Activated CD4-positive, alpha-beta T cell treated with anti-CD3 and anti-CD28 coated beads, Interleukin-2, amount 50 U/mL, for 1 hour (primary cell): Measurements from ENCODE around the gene TRPT1.

ENCODE experiments used
- DNase-seq: peaks from one replicate; pipeline ENCODE4 v3.0.0-alpha.2; 2020

The TRPT1 gene, protein sequence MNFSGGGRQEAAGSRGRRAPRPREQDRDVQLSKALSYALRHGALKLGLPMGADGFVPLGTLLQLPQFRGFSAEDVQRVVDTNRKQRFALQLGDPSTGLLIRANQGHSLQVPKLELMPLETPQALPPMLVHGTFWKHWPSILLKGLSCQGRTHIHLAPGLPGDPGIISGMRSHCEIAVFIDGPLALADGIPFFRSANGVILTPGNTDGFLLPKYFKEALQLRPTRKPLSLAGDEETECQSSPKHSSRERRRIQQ

DNA sequence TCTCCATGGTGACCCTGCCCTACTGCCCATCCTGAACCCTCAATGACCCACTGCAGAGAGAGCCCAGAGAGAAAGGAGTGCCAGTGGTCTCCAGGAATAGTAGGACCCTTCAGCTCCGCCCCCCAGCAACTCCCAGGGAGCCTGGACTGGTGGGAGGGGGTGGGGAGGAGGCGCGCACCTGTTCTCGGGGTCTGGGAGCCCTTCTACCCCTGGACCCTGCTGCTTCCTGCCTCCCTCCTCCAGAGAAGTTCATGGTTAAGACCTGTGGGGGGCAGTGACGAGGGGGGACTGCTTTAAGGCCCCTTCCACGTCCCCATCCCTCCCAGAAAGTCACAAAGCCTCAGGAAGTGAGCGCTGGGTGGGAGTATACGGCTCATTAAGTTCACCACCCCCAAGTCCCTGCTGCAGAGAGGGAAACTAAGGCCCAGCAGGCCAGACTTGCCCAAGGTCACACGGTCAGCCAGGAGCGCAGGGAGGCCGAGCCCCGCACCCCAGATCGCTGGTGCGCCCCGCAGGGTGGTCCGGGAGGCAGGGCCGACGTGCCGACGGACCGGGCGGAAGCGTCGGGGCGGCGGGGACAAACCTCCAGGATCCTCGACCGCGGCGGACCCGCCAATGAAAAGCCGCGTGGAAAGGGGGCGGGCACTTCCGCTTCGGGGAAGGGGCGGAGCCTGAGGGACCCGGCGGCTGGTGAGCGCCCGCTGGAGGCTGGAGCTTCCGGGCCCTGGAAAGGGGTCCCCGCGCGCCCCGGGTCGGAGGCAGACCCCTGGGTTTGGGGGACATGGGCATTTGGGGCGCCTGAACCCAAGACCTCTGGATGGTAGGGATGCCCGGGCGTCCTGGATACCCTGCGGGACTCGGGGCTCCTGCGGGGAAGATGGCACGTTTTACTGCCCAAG lies at the start of gene TRPT1, which contains the start of gene NUDT22:
Gene TRPT1, minus strand, starts transcription at position 579 of the 899 bp plus-strand sequence. Its CDS starts 326 bp downstream, at position 253.
Gene NUDT22, plus strand, starts transcription at position 667 of the 899 bp plus-strand sequence. CDS start 379 bp downstream, outside the sequence.
- DNase-seq = peak; percentile 88

DNA sequence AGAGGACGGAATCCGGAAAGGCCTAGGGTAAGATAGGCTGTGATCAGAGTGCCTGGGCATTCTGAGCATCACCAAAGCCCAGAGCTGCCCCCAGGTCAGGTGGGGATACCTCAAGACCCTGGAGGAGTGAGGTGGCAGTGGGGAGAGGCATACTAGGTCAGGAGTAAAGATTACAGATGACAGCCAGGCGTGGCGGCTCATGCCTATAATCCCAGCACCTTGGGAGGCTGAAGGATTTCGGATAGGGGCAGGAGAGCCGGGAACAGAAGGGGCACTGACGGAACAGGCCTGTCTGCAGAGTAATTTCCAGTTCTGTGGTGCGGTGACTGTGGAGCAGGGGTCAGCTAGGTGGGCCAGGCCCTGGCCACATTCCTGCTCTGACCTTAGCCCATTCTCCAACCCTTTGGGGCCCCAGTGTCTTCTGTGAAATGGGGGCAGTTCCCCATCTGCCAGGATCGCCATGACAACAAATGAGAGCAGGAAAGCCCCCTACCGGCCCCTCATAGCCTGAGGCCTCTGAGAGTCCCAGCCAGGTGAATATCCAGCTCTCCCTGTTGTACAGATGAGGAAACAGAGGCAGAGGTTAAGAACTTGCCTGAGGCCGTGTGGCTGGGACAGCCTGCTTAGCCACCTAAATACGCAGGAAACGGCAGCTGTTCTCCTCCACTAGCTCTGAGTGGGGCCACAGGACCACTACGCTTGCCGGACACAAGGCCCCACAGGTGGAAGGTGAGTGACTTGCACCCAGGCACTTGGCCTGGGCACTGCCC lies 49.2 kb upstream of the TRPT1 start:
- DNase-seq = no peak

DNA sequence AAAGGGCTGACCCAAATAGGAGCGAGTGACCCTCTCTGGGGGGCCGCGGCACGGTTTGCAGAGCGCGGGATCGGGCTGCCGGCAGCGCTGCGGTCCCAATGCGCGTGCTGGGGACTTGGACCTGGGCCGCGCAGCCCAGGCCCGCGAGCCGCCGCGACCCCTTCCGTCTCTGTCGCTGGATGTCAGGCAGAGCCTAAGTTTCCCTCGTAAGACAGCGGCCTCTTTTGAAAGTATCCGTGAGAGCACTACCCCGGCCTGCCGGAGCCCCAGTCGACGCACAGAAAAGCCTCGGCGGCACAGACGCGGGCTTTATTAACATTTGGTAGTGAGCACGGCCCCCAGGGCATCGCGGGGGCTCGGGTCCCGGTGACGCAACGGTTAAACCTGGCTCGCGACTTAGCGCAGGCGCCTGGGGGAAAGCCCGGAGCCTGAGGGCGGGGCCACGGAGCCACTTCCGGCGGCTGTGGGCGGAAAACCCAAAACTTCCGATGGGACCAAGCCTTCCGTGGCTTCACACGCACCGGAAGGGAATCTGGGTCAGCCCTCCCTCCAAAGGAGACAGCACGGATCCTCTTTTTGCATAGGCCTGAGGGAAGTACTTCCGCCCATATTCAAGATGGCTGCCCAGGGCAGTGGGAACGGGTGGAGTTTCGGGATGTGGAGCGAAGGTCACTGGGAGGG lies 43.7 kb upstream of the TRPT1 start:
- DNase-seq = peak; percentile 96

DNA sequence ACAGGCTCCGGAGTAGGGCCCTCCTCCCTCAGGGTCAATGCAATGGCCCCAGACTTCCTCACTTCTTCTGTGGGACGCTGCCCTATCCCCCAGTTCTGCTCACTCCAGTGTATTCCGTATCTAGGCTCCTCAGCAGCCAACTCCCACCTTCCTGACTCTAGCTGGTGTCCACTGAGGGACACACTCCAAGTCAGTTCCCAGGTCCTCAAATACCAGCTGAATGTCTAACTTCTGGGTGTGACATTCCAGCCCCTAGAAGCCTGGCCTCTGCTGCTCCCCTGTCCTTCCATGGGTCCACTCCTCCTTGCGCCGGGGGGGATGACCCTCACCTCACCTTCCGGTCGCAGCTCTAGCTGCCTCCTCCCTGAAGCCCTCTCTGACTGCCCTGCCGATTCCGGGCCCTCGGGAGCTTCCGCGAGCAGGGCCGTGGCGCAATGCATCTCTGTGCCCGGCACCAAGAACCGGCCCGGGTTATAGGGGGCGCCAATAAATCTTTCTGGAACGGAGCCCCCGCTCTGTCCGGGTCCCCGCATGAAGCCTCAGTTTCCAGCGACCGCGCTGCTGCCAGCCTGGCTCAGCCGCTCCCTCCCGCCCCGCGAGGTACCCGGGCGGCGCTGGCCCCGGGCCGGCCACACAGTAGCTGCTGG lies 43.0 kb upstream of the TRPT1 start:
- DNase-seq = no peak

DNA sequence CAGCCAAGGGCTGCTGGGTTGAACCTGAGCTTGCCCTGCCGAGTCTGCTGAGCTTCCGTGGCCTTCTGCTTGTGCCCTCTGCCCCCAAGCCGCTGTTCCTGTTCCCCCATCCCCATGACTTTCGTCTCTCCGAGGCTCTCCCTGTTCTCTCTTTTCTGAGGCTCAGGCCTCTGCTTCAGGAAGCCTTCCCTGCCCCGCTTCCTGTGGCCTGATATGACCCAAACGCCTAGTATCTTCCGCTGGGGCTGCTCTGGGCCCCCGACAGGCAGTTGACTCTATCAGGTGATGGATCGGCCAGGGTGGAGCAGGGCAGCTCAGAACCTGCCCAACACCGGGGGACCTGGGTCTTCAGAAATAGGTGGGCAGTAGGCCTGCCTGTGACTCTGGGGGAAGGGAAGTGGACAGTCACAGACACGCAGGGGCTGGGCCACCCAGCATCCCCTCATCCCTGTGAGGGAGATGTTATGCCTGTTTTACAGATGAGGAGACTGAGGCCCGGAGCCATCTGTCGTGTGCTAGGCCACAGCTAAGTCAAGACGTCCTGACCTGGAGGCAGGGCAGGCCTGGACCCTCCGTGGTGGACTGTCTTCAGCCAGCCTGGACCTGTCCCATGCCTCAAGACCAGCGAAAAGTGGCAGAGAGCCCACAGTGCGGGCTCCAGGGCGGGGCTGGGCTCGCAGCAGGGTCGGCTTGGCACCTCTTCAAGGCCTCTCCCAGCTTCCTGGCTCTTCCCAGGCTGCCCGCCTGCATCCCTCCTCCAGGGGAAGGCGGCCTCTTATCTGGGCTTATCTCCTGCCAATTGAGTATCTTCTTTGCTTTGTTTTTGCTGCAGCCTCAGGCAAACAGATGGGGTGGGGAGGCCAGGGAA lies 42.3 kb upstream of the TRPT1 start:
- DNase-seq = no peak

DNA sequence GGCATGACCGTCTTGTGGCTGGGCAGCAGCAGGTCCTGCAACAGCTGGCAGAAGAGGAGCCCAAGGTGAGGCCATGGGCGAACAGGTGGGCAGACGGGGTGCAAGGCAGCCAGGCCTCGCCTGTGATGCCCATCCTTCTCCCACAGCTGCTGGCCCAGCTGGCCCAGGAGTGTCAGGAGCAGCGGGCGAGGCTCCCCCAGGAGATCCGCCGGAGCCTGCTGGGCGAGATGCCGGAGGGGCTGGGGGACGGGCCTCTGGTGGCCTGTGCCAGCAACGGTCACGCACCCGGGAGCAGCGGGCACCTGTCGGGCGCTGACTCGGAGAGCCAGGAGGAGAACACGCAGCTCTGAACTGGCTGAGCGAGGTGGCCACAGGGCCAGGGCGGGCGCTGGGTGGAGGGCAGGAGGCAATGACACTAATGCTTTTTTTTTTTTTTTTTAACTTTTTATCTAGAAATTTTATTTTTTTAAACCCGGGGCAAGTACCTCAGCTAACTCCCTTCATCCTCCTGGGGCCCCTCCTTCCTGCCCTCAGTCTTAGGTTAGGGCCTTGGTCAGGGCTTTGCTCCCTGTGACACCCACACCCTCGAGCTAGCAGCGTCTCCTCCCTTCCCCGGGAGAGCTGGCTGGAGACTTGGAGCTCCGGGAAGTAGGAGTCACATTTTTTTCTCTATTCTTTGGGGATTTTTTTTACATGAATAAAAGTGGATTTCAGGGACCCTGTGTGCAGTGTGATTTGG lies 41.4 kb upstream of the TRPT1 start:
- no peak for DNase-seq

DNA sequence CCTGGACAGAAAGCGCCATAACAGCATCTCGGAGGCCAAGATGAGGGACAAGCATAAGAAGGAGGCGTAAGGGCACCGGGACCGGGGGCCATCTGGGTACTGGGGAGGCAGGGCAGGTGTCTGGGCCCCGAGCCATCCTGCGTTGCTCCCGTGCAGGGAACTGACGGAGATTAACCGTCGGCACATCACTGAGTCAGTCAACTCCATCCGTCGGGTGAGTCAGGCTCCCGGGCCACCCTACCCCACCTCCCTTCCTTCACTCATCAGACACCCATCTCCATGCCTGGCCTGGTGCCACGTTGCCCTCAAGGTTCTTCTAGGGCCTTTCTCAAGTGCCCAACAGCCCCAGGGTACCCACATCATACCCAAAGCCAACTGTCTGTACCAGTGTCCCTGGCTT lies 40.4 kb upstream of the TRPT1 start:
- no peak for DNase-seq

DNA sequence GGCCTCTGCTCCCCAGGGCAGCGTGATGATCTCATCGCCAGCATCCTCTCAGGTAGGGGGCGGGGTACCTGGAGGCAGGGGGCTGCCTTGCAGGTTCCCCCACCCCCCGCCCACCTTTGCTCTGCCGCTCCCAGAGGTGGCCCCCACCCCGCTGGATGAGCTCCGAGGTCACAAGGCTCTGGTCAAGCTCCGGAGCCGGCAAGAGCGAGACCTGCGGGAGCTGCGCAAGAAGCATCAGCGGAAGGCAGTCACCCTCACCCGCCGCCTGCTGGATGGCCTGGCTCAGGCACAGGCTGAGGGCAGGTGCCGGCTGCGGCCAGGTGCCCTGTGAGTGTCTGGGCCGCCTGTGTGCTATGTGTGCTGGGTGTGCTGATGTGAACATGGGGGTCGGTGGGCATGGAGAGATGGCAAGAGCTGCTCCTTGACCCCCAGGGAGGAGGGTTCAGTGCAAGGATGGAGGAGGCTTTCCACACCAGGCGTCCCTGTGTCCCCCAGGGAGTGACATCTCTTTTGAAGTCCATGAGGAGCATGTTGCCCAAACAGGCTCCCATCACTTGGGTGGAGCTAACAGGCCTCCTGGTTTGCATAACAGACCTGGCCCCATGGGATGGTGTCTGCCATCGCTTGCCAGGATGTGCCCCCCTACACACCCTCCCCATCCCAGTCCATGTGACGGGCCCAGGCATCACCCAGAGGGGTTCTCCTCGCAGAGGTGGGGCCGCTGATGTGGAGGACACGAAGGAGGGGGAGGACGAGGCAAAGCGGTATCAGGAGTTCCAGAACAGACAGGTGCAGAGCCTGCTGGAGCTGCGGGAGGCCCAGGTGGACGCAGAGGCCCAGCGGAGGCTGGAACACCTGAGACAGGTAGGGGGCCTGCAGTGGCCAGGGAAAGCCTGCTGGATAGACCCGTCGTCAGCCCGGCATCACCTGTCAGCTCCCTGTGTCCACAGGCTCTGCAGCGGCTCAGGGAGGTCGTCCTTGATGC lies 39.5 kb upstream of the TRPT1 start:
- DNase-seq = no peak

DNA sequence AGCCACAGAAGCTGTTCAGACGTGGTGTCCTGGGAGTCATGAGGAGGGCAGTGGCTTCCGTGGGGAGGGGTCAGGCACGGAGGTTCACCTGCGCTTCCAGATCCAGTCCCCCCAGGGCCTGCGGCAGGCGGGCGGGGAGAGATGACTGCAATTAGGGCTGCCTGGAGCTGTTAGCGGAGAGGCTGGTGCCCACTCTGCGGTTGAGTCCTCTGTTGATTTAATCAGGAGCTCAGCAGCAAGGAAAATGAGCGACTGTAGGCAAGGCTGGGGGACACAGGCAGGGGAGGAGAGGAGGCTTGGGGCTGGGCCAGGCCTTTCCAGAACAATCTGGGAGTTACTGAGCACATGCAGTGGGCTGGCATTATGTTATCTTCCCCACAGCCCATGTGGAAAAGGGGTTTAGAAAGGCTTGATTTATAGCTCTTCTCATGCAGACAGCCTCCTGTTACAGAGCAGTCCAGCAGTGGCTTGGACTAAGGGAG lies 38.4 kb upstream of the TRPT1 start:
- DNase-seq = no peak

DNA sequence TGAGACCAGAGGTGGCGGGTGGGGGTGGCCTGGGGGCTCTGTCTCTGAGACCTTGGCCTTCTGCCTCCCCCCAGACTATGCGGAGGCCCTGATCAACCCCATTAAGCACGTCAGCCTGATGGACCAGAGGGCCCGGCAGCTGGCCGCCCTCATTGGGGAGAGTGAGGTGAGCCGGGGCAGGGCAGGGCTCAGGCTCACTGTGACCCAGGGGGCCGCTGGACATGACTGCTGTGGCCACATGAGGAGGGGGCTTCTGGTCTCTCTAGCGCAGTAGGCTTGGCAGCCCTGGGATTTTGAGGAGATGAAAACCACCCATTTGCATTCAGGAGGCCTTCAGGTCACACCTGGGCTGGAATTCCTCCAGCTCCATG lies 37.9 kb upstream of the TRPT1 start:
- no peak for DNase-seq

DNA sequence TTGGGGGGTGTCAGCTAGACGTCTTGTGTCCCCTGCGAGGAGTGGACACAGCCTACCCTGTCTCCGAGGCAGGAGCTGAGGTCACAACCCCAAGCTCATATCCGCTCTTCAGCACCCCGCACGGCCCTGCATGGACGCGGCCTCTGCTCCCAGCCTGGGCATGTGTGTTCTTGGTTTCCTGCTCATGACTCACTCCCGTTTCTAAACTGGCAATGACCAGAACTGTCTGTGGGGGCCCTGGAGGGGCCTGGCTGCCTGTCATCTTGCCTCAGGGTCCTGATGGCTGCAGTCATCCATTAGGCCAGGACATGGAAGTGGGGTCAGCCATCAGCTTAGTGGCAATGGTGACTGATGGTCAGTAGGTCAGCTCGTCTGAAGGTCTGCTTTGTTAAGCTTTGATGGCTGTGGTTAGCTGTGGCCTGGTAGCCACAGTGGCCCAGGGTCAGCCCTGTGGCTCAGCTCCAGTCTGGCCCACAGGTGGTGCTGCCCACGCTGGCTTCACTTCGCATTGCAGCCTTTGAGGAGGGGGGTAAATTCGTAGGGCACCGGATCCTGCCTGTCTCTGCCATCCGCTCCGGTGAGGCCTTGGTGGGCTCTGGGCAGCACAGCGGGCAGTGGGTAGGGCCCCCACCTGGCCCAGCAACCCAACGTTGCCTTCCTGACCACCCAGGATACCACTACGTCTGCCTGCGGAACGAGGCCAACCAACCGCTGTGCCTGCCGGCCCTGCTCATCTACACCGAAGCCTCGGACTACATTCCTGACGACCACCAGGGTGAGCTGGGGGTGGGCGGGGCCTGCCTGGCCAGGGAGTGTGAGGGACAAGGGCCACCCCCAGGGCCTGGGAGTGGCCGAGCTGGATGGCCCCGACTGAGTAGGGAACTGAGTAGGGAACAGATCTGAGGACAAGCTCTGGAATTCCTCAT lies 37.3 kb upstream of the TRPT1 start:
- DNase-seq = no peak

DNA sequence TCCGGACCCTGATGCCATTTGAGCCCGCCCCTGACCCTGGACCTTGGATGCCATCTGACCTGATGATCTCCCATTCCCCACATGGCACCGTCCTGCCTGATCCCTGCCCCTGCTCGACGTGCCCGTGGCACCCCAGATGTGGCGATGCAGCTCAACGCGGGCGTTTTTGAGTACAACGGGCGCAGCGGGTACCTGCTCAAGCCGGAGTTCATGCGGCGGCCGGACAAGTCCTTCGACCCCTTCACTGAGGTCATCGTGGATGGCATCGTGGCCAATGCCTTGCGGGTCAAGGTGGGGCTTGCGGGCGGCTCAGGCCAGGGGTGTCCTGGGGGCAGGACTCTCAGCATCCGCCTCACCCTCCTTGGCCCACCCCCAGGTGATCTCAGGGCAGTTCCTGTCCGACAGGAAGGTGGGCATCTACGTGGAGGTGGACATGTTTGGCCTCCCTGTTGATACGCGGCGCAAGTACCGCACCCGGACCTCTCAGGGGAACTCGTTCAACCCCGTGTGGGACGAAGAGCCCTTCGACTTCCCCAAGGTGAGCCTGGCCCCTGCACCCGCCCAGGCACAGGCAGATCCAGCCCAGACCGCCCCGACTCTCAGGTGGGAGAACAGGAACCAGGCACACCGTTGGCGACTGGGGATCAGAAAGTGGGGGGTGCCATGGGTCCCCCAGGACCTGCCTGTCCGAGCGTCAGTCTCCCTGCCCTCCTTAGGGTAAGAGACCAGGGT lies 36.5 kb upstream of the TRPT1 start:
- no peak for DNase-seq

DNA sequence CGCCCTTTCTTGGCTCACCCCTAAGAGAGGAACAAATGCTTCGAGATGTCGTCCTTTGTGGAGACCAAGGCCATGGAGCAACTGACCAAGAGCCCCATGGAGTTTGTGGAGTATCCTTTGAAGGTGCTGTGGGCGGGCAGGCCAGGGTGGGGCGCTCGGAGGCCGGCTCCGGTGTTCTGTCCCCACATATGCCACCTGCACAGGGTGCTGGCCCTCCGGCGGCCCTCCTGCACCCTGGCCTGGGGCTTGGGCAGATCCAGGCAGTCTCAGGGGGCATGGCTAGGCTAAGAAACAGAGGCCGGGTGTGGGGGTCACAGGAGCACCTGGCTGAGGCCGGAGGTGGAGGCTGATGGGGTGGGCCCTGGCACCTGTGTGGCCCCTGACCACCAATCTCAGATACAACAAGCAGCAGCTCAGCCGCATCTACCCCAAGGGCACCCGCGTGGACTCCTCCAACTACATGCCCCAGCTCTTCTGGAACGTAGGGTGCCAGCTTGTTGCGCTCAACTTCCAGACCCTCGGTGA lies 35.6 kb upstream of the TRPT1 start:
- no peak for DNase-seq

DNA sequence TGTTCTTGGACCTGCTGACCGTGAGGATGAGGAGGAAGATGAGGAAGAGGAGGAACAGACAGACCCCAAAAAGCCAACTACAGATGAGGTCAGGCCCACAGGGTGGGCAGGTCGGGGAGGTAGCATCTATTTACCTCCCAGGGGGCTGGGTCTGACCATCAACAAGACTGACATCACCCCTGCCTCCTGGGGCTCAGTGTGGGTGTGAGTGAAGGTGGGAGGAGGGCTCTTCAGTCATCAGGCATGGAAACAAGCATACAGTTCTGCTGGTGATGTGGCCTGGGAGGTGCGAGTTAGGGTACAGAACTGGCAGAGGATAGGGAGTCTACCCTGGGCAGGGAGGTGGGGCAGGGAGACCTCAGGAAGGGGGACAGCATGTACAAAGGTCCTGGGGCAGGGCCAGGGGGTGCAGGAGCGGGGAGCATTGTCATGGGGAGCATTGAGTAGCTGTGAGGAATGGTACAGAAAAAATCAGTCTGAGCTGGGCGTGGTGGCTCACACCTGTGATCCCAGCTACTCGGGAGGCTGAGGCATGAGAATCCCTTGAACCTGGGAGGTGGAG lies 34.2 kb upstream of the TRPT1 start:
- no peak for DNase-seq

DNA sequence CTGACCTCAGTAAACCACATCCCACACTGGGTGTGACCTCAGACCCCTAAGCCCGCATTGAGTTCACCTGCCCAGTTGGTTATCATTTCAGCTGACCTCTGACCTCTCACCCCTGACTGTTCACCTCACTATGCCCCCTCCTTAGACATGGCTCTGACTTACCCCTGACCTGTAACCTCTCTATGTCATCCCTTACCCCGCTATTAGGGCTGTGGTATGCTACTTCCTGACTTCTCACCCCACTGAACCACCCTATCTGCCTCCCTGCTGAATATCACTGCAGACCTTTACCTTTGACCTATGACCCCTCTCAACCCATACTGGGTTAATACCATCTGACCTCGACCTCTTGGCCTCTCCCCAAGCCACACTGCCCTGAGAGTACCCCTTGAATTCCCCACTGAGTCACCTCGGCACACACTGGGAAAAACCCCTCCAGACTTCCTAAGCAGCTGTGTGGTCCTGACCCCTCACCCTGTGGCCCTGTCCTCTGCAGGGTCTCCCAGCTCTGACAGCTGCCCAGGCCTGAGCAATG lies 33.6 kb upstream of the TRPT1 start:
- DNase-seq = no peak

DNA sequence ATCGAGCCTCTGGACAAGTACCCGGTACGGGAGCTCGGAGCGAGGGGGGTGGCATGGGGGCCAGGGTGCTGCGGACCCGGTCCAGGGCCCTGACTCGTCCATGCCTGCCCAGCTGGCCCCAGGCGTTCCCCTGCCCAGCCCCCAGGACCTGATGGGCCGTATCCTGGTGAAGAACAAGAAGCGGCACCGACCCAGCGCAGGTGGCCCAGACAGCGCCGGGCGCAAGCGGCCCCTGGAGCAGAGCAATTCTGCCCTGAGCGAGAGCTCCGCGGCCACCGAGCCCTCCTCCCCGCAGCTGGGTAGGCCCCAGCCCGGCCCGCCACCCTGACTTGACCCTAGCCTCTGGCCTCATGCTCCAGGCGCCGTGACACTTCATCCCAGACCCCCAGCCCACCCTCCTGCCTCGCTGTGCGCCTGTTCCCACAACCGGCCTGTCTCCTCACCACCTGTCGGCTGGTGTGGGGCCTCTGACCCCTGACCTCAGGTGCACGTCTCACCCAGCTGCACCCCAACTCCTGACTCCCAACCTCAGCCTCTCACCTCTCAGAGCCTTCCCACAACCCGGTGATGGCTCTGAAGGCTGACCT lies 33.1 kb upstream of the TRPT1 start:
- no peak for DNase-seq
